ENCODE data around the gene KLHL17.

The KLHL17 gene

DNA sequence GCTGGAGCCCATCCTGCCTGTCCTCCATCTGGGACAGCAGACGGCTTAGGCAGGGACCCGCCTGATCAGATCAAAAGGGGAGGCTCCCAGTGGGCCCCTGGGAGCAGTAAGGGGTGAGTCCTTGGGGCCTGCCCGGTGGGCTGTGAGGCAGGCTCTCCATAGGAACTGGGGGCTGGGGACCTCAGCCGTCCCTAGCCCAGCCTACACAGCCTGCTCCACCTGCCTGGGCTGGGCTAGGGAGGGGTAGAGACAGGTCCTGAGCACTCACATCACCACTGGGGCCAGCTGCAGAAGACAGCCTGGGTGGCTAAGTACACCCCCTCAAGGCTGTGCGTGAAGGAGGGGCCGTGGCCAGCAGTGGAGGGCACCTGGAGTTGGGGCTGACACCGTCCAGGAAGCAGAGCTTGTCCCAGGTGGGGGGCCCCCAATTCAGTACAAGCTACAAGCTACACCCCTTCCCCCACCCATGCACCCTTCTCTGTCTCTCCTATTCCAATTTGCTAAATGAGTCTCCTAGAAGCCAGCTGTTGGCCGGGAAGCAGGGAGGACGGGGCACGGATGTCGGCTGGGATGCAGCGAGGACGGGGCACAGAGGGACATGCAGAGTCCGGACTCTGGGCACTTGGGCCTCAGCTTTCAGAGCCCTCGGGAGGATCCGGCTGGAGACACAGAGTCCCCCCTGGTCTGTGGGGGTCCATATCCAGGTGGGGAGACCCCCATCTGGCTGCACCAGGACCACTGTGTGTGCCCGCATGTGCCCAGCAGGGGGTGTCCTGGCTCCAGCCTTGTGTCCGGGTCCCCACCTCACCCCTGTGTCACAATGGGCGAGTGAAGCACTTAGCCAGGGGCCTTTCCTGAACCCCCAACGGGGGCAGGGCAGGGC lies 54.7 kb downstream of the KLHL17 start:
- POLR2A ChIA-PET = no interaction called here
- Histone ChIP-seq H3K27ac (ENCODE audit: insufficient read depth in 1 of 2, low read depth in 1 of 2, low read length in 2 of 2, poor library complexity in 1 of 2, severe bottlenecking in 2 of 2) (no peak overlapping the region), H3K9me3 (ENCODE audit: control extremely low read depth in 1 of 5, control insufficient read depth in 4 of 5, insufficient read depth in 2 of 5, low read depth in 1 of 5, low read length in 4 of 5) (no peaks in the 10 kb centered on the region), H3K4me3 (ENCODE audit: control insufficient read depth in 1 of 7, extremely low read depth in 1 of 7, insufficient read depth in 4 of 7, low read depth in 2 of 7, low read length in 6 of 7) (no peak overlapping the region), H3K4me1 (ENCODE audit: control extremely low read depth in 1 of 4, control insufficient read depth in 4 of 4, insufficient read depth in 4 of 4, low read length in 3 of 4) (peaks cover 3 to 32% (median 25%) of the 10 kb centered on the region in 4 experiments), H3K27me3 (replicated peaks in 2 of 5; ENCODE audit: control insufficient read depth in 4 of 5, insufficient read depth in 5 of 5, low read length in 4 of 5) (peaks cover 0 to 1% (median 0%) of the 10 kb centered on the region in 5 experiments), H3K36me3 (ENCODE audit: control insufficient read depth in 4 of 4, insufficient read depth in 4 of 4, low read length in 3 of 4) (no peaks in the 10 kb centered on the region)
- CTCF ChIA-PET = interaction anchor here (0.9 to 4.1 kb wide), 10 partner anchors 8 to 240 kb away, joined by 3 to 19 read pairs (median 4); no protein-coding TSS in a partner anchor
- 83% methylated on average over 16 of the region's 20 CpGs for WGBS (ENCODE audit: insufficient coverage)
- peak in 2 of 3 donors; percentile 53 to 57 for DNase-seq

Data from common myeloid progenitor, CD34-positive (primary cell).